H1 (cell line): ENCODE measurements around the gene C19orf38.

ENCODE experiments used
- CEBPB ChIP-seq: IDR thresholded peaks from 2 replicates; pipeline ENCODE4 v1.6.1; 2012; ENCODE audit warnings: low read depth, low read length
- EZH2 ChIP-seq: fragments of 200-600 bp; sonication (generic); IDR thresholded peaks from 2 replicates; pipeline ENCODE4 v1.7.1; 2012; ENCODE audit warnings: low read depth, mild to moderate bottlenecking, moderate library complexity, low read length, inconsistent platforms; ENCODE audit not compliant: severe bottlenecking
- GABPA ChIP-seq: IDR thresholded peaks from 2 replicates; pipeline ENCODE4 v1.6.1; 2011; ENCODE audit warnings: mild to moderate bottlenecking, low read length, moderate library complexity, borderline replicate concordance; ENCODE audit not compliant: insufficient read depth
- JUND ChIP-seq: IDR thresholded peaks from 2 replicates; pipeline ENCODE4 v1.6.1; 2011; ENCODE audit warnings: mild to moderate bottlenecking, improper control_type of control experiment, low read length
- NANOG ChIP-seq: IDR thresholded peaks from 2 replicates; pipeline ENCODE4 v1.6.1; 2011; ENCODE audit warnings: low read length, low read depth, mild to moderate bottlenecking, inconsistent platforms; ENCODE audit not compliant: insufficient read depth, poor library complexity, severe bottlenecking
- POLR2A ChIP-seq, 2 experiments: IDR thresholded peaks; 1 replicate in 1 of 2; 2 replicates in 1 of 2; pipeline ENCODE4 v1.6.1; 2011; ENCODE audit warnings: low read depth in 2 of 2, low read length in 2 of 2, mild to moderate bottlenecking in 2 of 2; ENCODE audit errors: control extremely low read depth in 1 of 2
- POLR2AphosphoS5 ChIP-seq: IDR thresholded peaks from 2 replicates; pipeline ENCODE4 v1.6.1; 2011; ENCODE audit warnings: low read depth, low read length
- TF ChIP-seq, protein P1 (sequence below), 3 experiments: IDR thresholded peaks; 1 replicate in 2 of 3; 2 replicates in 1 of 3; pipeline versions ENCODE4 v1.5.1 to v1.6.1; 2011; ENCODE audit warnings: low read length in 3 of 3, mild to moderate bottlenecking in 3 of 3, inconsistent platforms in 2 of 3, low read depth in 1 of 3, moderate library complexity in 1 of 3; ENCODE audit not compliant: insufficient read depth in 1 of 3; ENCODE audit errors: control extremely low read depth in 1 of 3

DNA sequence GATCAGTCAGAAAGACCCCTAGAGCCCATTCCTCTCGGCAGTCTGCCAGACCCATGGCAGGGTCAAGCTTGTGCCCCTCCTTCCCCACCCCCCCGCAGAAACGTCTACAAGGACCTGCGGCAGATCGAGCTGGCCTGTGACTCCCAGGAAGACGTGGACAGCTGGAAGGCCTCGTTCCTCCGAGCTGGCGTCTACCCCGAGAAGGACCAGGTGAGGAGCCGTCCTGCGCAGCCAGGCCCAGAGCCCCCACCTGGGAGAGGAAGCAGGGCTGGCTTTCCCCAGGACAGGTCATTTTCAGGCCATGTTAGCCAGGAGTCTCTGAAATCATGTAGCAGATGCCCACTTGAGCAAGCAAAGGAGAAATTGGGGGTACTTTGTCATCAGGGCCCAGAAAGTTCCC, 24.5 kb upstream of the C19orf38 start:
- TF ChIP-seq POLR2AphosphoS5 (no peak), POLR2A (IDR thresholded peaks at IDR 0.05; ENCODE audit: control extremely low read depth in 1 of 2, low read depth in 2 of 2, low read length in 2 of 2) (no peak), EZH2 (no peak), GABPA (no peak), NANOG (no peak), CEBPB (no peak), JUND (no peak)
- TF ChIP-seq, protein P1, sequence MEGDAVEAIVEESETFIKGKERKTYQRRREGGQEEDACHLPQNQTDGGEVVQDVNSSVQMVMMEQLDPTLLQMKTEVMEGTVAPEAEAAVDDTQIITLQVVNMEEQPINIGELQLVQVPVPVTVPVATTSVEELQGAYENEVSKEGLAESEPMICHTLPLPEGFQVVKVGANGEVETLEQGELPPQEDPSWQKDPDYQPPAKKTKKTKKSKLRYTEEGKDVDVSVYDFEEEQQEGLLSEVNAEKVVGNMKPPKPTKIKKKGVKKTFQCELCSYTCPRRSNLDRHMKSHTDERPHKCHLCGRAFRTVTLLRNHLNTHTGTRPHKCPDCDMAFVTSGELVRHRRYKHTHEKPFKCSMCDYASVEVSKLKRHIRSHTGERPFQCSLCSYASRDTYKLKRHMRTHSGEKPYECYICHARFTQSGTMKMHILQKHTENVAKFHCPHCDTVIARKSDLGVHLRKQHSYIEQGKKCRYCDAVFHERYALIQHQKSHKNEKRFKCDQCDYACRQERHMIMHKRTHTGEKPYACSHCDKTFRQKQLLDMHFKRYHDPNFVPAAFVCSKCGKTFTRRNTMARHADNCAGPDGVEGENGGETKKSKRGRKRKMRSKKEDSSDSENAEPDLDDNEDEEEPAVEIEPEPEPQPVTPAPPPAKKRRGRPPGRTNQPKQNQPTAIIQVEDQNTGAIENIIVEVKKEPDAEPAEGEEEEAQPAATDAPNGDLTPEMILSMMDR (IDR thresholded peaks at IDR 0.05; ENCODE audit: control extremely low read depth in 1 of 3, insufficient read depth in 1 of 3, low read depth in 1 of 3, low read length in 3 of 3) = no peak
